HK-2 (cell line): ENCODE data around the gene MYH9.

ENCODE experiments used
- DNase-seq: peaks from one replicate; pipeline ENCODE4 v3.0.0-alpha.2; 2018; ENCODE audit not compliant: unreplicated experiment

Gene MYH9

DNA sequence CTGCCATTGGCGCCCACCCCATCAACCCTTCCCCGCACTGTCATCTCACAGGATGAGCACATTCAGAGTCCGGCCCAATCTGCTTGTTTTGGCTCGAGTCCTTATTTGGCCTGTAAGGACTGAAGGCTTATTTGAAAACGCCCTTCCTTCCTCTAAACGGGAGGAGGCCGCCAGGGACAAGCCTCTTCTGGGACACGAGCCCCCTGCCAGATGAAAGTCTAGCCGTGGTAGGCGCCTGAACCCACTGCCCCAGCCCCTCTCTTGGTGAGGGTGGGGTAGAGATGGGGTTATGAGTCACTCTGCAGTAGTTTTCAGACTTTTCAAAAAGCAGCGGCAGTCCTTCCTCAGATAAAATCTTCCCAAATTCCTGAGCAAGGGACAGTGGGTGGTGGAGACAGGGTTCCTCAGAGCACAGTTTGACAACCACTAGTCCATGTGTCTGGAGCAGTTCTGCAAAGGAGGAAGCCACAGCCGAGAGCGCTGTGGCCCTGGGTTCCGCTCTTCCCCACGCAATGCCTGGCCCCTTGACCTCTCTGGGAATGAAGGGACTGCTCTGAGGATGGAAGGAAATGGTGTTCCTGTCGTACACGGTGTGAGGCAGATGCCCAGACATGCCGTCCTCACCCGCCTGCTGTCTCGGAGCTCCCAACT lies 57.0 kb downstream of the MYH9 start:
- no peak for DNase-seq

DNA sequence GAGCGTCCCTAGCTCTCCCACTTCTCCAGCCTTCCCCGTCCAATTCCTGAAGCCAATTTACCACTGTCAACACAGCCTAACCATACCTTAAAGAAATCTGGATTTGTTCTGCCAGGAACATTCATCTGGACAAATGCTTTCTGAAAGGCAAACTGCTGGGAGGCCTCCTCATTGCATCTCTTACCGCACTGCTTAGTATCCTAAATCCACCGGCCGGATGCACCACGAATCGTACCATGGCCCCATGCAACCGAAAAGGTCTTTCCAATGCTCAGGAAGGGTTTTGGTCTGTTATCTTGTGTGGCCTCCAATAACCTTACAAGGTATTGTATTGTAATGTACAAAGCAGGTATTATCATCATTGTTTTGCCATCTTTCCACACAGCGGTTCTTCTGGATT lies 57.6 kb downstream of the MYH9 start:
- DNase-seq, result no peak

DNA sequence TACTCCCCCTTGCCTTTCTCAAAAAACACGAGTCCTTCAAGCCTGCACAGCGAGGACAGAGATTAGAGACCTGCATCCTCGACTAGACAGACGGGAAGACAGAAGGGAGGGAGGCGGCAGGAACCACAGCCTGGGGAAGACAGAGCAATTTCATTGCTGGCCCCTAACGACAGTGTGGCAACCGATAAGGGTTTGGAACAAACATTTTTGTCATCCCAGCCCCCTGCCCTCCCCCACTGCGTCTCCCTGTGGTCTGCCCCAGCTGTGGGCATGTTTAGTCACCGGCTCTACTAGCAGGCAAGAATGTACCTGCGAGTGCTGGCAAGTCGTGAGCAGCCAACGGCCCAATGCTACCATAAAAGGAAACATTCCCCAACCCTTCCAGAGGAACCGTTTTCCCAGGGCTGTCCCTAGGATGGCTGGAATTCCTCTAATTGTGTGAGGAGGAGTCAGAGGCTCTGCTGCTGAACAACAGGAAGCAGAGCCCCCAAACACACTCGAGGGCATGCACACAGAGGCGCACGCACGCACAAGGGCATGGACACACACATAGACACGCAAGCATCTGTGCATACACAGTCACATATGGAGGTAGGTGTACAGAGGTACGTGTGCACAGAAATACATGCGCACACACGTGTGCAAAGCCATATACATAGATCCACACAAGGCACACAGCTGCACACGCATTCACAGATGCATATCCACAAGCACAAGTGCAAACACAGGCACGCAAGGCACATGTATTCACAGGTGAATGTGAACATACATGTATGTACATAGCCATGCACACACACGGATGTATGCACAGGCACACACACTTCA lies 58.3 kb downstream of the MYH9 start:
- DNase-seq, result peak; percentile 91

DNA sequence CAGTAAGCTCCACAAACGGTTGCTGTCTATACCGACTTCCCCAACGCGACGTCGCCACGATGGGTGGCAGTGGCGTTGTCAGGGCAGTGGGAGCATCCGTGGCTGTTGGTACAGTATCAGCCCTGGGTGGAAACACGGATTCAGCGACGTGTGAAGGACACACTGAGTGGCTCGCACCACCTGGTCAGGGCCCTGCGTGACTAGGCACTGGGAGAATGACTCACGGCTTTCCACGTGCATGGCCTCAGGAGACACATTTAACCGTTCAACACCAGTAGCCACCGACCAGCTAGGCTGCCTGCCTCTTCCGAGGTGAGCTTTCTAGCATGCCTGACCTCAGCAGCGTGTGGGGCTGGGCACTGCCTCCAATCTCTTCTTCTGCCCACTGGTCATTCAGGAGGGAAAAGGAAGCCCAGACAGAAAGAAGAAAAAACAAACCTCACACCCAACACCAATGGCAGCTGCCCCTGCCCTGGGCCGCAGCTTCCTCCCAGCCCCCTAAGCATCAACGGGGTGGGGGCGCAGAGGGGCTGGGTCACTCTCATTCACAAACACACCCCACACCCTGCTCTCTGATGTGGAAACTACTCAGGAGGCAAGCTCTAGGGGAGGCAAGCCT lies 59.0 kb downstream of the MYH9 start:
- peak; percentile 90 for DNase-seq

DNA sequence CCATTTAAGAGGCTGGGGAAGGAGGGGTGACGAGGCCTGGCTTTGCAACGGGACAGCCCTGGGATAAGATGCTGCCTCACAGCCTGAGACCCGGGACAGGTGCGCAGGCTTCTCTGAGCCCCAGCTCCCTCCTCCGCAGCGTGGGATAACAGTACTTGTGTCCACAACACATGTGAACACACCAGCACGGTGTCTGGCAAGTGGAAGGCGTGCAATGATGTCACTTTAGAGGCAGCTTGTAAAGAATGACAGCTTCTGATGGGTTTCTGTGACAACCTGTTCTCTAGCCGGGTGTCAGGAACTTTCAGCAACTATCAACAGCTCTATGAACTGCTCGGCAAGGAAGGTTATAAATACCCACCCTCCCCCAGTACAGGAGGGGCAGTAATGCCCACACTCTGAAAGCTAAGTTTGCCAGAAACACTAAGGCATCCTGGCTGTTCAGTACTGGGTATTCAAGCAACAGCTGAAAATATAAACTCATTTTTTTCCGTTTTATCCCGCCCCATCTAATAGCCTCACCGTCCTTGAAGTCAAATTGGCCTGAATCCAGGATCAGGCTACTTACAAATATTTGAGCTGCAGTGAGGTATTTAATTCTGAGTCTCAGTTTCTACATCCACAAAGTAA lies 59.7 kb downstream of the MYH9 start:
- no peak for DNase-seq

DNA sequence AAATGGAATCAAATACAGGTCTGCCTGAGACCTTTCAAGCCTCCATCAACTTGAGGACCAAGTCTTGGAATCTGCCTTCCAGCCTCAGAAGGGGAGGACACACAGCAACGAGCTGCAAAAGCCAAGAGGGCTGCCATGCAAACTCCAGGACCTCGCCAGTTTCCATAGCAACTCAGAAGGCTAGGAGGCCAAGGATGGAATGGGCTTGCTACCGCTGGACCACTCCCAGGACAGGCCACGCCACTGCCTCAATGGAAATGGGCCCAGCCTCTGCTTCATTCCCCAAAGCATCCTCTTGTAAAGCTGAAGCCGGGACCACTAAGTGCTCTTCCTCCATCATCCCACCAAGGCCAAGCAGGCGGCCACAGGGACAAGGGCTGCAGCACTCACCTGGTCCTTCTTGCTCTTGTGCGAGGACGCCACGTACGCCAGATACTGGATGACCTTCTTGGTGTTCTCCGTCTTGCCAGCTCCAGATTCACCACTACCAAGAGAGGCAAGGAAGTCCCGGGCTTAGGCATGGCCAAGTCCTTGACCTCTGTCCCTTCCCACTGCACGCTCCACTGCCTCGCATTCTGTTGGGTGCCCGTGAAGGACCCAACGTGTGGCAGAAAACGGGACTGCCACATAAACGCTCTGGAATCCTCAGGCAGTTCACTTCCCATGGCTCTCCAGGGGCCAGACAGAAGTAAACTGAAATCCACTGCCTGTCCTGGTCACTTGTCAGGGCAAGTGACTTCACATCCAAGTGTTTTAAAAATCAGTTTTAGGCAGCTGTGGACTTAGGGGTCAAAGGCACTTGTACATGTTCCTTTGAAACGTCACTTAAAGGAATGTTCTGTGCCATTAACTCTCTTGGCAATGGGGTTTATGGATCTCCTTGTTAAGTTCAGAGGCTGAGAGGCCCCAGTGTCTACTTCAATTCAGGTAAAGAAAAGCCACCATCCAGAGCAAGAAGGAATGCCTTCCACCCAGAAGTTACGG lies 61.3 kb downstream of the MYH9 start:
- no peak for DNase-seq

DNA sequence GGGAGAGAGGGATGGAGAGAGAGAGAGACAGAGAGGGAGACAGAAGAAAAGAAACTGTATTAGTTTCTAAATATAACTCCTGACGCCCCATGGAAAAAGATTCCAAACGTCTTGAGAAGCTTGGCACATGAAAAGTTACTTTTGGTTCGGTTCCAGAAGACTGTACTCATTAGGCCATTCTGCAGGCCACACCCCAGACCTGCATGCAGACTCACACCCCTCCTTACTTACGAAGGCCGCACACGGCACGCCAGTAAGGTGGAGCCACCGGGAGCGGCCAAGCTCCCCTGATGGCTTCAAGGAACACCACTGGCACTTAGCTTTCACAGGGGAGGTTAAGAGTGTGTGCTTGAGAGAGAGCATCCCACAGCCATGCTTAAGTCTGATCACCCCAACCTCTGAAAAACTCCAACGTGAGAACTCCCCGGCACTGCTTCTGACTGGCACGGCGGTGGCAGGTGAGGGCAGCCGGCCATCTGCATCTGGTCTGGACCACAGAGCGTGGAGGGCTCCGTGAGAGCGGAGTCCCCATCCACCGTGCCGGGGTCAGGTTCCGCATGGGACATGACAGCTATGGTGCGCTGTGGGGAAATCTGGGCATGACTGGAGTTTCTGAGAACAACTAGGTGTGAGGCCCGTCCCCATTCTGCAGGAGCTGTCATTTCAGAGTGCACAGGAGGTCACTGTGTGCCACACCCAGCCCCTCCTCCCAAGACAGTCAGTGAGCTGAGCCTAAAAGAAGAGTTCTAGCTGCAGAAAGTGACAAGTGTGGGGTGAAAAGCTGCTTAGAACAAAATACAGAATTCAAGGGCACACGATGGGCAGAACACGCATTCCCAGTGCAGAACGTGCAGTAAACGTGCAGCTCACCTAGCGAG lies 62.4 kb downstream of the MYH9 start:
- no peak for DNase-seq

DNA sequence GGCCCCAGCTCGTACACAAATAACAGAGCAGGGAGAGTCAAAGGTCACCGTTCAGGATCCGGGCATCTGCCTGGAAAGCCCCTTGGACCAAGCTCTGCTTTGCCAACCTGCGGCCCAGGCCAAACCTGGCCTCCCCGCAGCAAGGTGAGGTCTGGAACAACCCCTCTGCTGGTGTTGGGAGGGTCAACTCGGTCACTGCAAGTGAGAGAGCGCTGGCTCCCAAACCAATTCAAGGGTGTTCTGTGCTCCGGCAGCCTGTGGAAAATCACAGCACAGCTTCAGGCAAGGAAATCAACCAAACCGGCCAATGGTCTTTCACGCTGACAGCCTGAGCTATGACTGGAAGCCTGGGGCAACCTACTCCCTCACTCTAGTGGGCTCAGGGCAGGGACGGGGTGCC lies 63.4 kb downstream of the MYH9 start:
- DNase-seq, result no peak

DNA sequence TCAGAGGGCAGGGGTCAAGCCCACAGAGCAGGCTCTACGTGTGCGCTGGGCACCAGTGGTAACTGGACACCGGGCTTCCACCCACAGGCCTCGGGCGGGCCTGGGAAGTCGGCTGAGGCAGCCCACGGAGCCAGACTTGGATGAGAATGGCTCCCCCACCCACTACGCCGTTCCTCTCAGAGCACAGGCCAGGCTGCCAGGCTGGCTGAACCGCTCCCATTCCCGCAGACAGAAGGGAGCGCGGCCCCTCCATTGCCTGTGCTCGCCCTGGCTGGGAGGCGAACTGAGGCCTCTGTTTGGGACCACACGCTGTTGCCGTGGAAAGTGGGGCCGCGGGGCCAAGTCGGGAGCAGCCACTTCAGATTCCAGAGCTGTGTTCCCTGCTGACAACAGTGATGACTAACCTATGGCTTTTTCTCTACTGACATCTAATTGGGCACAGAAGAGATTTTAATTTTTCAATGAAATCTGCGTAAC lies 63.9 kb downstream of the MYH9 start:
- no peak for DNase-seq

DNA sequence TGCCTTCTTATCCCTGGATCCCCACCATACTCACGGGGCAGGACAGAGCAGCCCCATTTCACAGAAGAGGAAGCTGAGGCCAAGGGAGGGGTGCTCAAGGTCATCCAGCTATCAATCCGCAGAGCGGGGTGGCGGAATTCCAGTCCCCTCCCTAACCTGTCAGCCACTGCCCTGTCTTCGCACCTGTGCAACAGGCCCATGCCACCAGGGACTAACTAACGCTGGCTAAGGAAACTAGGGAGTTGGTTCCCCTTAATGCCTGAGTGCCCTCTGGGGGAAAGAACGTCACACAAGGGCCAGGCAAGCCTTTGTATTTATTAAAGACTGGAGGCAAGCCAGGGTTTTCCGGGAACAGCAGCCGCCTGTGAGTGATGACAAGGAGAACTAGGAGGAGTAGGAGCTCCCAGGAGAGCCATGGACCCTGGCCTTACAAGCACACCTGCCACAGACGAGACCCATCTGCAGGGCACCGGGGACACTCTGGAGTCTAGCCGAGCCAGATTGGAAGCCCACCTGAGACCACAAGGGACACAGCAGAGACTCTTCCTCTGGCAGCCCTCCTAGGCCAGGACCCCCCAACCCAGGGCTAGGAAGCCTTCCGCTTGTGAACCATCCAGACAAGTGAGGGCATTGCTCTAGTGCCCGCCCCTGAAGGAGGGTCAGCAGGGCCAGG lies 64.4 kb downstream of the MYH9 start:
- DNase-seq, result no peak

DNA sequence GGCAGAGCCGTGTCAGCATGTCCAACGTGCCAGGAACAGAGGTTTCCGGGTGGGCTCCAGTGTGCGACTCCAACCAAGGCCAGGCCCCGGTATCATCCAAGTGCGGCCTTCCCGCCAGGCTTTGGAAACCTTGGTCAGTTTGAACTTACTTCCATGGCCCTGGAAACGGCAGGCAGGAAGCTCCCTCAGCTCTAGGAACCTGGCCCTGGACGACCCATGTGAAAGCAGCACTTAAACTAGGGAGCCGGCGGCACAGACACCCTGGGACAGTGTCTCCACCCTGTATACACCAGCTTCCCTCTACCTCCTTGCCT lies 65.2 kb downstream of the MYH9 start:
- DNase-seq, result no peak

DNA sequence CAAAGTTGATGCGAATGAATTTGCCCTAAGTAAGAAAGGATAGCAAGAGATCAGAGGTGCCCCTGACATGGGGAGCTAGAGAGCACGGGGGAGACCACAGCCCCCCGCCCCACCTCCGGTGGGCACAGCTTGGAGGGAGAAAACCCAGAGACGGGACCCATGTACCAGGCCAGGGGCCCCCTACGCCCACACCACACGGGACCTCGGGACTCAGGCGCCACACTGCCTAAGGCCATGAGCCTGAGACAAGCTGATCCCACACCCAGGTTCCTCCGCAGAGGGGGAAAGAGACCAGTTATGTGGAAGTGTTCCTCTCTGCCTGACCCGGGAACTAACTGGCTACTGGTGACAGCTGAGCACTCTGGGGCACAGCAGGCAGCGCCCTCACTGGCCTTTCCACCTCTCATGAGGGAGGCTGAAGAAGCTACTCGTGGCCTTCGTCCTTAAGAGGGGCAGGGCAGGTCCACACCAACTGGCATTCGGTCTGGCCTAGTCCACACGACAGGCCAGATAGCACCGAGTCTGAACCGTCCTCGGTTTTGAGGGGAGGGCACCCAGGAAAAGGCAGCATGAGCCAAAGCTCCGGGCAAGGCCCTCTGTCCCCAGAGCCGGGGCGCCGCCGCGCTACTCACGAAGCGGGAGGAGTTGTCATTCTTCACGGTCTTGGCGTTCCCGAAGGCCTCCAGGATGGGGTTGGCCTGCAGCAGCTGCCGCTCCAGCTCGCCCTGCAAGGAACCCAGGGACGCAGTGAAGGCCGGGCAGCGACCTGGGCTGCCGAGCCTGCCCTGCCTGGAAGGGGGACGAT lies 65.8 kb downstream of the MYH9 start:
- DNase-seq, result no peak

DNA sequence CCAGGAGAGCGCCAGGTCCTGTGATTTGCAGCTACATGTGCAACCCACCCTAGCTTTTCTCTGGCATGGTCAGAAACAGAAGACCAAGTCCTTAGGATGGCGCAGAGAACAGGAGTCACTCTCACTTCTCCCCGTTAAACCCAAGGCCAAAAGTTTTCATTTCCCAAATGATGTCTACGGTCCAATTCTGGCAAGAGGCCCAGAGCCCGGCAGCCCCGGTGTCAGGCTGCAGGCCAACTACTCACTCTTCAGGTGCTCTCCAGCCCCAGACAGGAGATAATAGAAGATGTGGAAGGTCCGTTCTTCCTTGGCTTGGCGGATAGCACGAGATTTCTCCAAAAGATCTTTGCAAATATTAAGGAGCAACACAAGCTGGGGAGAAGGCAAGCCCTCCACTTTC lies 67.2 kb downstream of the MYH9 start:
- DNase-seq, result no peak

DNA sequence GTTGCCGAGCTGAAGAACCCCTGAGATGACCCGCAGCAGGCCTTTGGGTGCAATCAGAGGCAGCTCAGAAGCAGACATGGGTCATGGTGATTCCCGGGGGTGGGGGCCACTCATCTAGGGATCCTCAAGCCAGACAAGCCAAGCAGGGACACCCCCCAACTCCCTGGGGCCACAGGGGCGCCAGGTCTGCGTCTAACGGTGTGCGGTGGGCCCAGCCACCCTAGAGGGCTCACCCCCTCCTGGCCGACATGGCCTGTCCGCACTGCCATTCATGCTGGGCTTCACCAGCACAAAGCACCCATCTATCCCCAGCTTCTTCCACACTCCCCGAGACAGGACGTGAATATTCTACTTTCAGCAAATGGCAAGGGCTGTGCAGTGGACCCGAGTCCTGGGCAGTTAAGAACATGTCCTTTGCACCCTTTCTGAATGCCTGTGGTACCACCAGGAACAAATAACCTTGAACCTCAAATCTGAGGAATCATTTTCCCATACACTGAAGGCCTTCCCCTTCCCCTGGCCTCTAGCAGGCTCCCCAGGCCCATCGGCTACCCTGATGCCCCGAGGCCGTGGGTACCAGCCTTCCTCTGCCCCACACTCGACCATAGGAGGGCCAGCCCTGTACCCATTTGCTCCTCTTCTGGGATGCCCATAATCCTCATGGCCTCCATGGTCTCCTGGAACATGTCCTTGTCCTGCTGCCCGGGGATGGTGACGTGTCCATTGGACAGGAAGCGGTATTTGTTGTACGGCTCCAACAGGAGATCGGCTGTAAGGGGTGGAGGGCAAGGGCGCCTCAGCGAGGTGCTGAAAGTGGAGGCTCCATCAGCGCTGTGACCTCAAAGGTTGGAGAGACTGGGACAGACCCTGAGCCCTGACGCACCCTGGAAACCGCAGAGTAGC lies 67.9 kb downstream of the MYH9 start:
- DNase-seq, result no peak

DNA sequence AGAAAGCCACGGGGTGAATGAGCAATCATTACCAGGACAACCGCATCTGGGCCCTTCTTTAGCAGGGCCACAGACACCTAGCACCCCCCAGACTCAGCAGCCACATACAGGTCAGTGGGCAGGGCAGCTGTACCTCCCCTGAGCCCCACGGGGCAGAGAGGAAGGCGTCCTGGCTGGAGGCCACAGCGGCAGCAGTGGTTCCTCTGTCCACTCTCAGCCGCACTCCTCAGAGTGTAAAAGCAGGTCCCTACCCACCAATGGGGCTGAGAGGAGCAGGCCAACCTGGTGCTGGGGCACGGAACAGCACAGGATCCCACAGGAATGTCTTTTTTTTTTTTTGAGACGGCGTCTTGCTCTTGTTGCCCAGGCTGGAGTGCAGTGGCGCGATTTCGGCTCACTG lies 69.3 kb downstream of the MYH9 start:
- no peak for DNase-seq

DNA sequence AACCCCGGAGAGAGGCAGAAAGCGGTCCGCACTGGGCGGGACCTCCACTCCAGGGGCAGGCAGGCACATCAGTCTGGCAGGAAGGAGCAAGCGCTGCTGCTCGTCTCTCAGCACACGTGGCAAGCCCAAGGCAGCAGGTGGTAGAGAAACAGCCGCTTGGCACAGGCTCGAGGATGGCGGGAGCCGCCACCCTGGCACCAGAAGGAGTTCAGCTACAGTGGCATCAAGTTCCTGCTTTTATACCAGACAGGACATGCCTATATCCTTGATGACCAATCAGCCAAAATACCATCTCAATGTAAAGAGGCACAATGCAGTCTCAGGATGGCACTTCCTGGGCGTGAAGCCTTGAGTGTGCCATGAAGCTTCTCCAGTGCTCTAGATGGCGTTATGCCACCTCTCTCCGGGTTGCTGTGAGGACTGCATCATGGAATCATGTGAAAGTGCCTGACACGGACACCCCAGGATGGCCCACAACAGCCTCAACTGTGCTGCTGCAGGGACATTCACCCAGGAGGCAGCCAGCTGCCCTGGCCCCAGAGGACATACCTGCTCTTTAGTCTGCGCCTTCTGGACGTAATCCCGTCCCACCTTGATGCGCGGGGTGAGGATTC lies 70.0 kb downstream of the MYH9 start:
- DNase-seq, result no peak

DNA sequence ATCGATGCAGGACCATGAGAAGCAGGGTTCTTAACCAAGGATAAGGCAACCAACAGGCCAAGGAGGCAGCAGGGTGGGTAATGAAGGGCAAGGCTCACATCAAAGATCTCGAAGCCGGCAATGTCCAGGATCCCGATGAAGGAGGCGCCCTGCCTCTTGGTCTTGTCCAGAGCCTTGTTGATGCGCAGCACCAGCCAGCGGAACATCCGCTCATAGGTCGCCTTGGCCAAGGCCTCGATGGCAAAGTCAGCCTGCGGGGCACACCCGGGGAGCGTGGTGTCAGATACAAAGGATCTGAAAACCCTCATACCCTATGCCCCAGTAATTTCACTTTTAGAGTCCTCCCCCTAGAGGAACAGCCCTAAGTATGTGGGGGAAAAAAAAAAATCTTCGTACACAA lies 71.3 kb downstream of the MYH9 start:
- DNase-seq, result no peak

DNA sequence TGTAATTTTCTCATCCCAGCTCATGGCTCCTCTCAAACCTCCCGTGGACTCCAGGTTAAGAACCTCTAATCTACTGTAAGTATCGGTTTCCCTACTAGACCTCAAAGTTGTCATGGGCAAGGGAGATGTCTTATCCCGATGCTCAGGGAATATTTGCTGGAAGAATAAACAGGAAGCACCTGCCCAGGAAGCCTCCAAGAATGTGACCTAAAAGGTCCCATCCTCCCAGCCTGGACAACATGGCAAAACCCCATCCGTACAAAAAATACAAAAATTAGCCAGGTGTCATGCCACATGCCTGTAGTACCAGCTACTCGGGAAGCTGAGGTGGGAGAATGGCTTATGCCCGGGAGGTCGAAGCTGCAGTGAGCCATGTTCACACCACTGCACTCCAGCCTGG lies 72.4 kb downstream of the MYH9 start:
- no peak for DNase-seq
